Thyroid gland (tissue), 4 donors: ENCODE measurements around the gene GMEB1.

Source experiments
- CTCF ChIP-seq, 6 experiments: fragments of 200-600 bp in 3 of 6; fragments of 450-650 bp in 3 of 6; sonication (generic) in 3 of 6; IDR thresholded peaks; one replicate each; pipeline ENCODE4 v1.5.1; 2016 to 2019; ENCODE audit warnings: antibody characterized with exemption in 6 of 6, mild to moderate bottlenecking in 2 of 6, inconsistent platforms in 1 of 6, moderate library complexity in 1 of 6
- POLR2A ChIP-seq, 2 donors: fragments of 450-650 bp; IDR thresholded peaks; one replicate each; pipeline ENCODE4 v1.6.1; 2017; ENCODE audit warnings: antibody characterized with exemption in 2 of 2, mild to moderate bottlenecking in 2 of 2, moderate library complexity in 1 of 2

- peak in 1 of 6 experiments; percentile 28 for TF ChIP-seq CTCF (IDR thresholded peaks at IDR 0.05)
- TF ChIP-seq POLR2A (IDR thresholded peaks at IDR 0.05) = peak in 1 of 2 donors; percentile 7
These were observed at the start of gene GMEB1 for GRCh38 chr1:28668191-28668955.
